Endothelial cell of umbilical vein (primary cell): ENCODE measurements around the gene TENM4. TPM values are rescaled to one million over a fixed set of nuclear protein-coding genes. Genes with fewer than 3 reads are reported as not detected.

ENCODE experiments used
- BruUV-seq: library from RNA; stranded (reverse); fragments of 400-500 nt; replicated peaks from 2 replicates; lab custom pipeline; 2021; lab: Mats Ljungman, UMichigan
- CTCF ChIA-PET: fragments of 300-600, 350-600 bp; sonication (Branson Sonifier 250); formaldehyde crosslinking; loops from one replicate; lab custom pipeline; 2021; ENCODE audit warnings: antibody characterized with exemption, inconsistent platforms; lab: Charles Lee
- POLR2A ChIA-PET: fragments of 300-600, 350-600 bp; sonication (Branson Sonifier 250); formaldehyde crosslinking; loops from one replicate; lab custom pipeline; 2021; ENCODE audit warnings: antibody characterized with exemption, inconsistent platforms; lab: Charles Lee
- DNase-seq: peaks from one replicate; pipeline ENCODE4 v3.0.0-alpha.2; 2011; ENCODE audit warnings: low read depth, low spot score
- FAIRE-seq: peaks from 2 replicates; lab custom pipeline; 2011; peaks lifted over from hg19 to GRCh38; lab: Jason Lieb, UNC
- H2AFZ ChIP-seq: 2 replicates; pipeline ENCODE4 v1.6.0; 2012; ENCODE audit warnings: low read depth, low read length, control low read depth, inconsistent platforms
- H3K27ac ChIP-seq: 2 replicates; pipeline ENCODE4 v1.5.1; 2011; ENCODE audit warnings: low read depth, mild to moderate bottlenecking, control low read depth, low read length, moderate library complexity; ENCODE audit not compliant: insufficient read depth
- H3K27me3 ChIP-seq, 2 experiments: 2 replicates each; pipeline versions ENCODE4 v1.6.0 to v1.6.1; 2011; ENCODE audit warnings: low read length in 2 of 2, mixed read lengths in 1 of 2; ENCODE audit not compliant: control insufficient read depth in 2 of 2, insufficient read depth in 2 of 2
- H3K36me3 ChIP-seq, 2 experiments: 2 replicates in 1 of 2; 3 replicates in 1 of 2; pipeline ENCODE4 v1.5.1; 2011; ENCODE audit warnings: low read length in 2 of 2, mild to moderate bottlenecking in 1 of 2, moderate library complexity in 1 of 2; ENCODE audit not compliant: control insufficient read depth in 2 of 2, insufficient read depth in 2 of 2; ENCODE audit errors: extremely low read depth in 1 of 2
- H3K4me1 ChIP-seq: 3 replicates; pipeline ENCODE4 v1.5.1; 2011; ENCODE audit warnings: mild to moderate bottlenecking, low read length; ENCODE audit not compliant: control insufficient read depth, insufficient read depth; ENCODE audit errors: extremely low read depth
- H3K4me2 ChIP-seq: 2 replicates; pipeline ENCODE4 v1.6.1; 2011; ENCODE audit warnings: low read length, control low read depth, mixed read lengths; ENCODE audit not compliant: insufficient read depth
- H3K4me3 ChIP-seq, 3 experiments: fragments of 200-600 bp in 1 of 3; sonication (generic), shearing (Covaris generic) in 1 of 3; replicated peaks in 1 of 3; 2 replicates each; pipeline ENCODE4 v1.5.1; 2011 to 2016; ENCODE audit warnings: control low read depth in 3 of 3, low read length in 3 of 3, mild to moderate bottlenecking in 2 of 3, inconsistent platforms in 1 of 3, low read depth in 1 of 3, moderate library complexity in 1 of 3; ENCODE audit not compliant: insufficient read depth in 1 of 3
- H3K79me2 ChIP-seq: 2 replicates; pipeline ENCODE4 v1.6.0; 2012; ENCODE audit warnings: low read length, inconsistent platforms; ENCODE audit not compliant: control insufficient read depth, insufficient read depth
- H3K9ac ChIP-seq: replicated peaks from 2 replicates; pipeline ENCODE3; 2011; ENCODE audit warnings: low read length, control low read depth; ENCODE audit not compliant: insufficient read depth; ENCODE audit errors: extremely low read depth
- H3K9me1 ChIP-seq: replicated peaks from 3 replicates; pipeline ENCODE4 v1.6.0; 2011; ENCODE audit warnings: mild to moderate bottlenecking, low read length; ENCODE audit not compliant: control insufficient read depth, insufficient read depth; ENCODE audit errors: extremely low read depth
- H3K9me3 ChIP-seq: replicated peaks from 2 replicates; pipeline ENCODE4 v1.5.1; 2012; ENCODE audit warnings: low read length, inconsistent platforms; ENCODE audit not compliant: control insufficient read depth, insufficient read depth
- H4K20me1 ChIP-seq: replicated peaks from 2 replicates; pipeline ENCODE3; 2011; ENCODE audit warnings: mild to moderate bottlenecking, low read length; ENCODE audit not compliant: control insufficient read depth, insufficient read depth; ENCODE audit errors: extremely low read depth
- CTCF ChIP-seq, 2 donors: IDR thresholded peaks; 1 replicate in 1 of 2; 2 replicates in 1 of 2; pipeline ENCODE4 v1.5.1; 2011; ENCODE audit warnings: low read length in 2 of 2, mild to moderate bottlenecking in 2 of 2, moderate library complexity in 2 of 2, control low read depth in 1 of 2, inconsistent platforms in 1 of 2, low read depth in 1 of 2; ENCODE audit not compliant: insufficient read depth in 1 of 2; ENCODE audit errors: extremely low read depth in 1 of 2
- EZH2 ChIP-seq: IDR thresholded peaks from 2 replicates; pipeline ENCODE4 v1.6.1; 2012; ENCODE audit warnings: borderline replicate concordance, low read depth, mild to moderate bottlenecking, moderate library complexity, low read length, inconsistent platforms; ENCODE audit not compliant: severe bottlenecking
- MAX ChIP-seq: IDR thresholded peaks from 2 replicates; pipeline ENCODE4 v1.6.1; 2011; ENCODE audit not compliant: insufficient read depth, insufficient read length
- POLR2AphosphoS5 ChIP-seq: IDR thresholded peaks from 2 replicates; pipeline ENCODE4 v1.6.1; 2012; ENCODE audit warnings: low read depth, mild to moderate bottlenecking, control low read depth, low read length, moderate library complexity; ENCODE audit not compliant: insufficient read depth
- dilution Hi-C: fragments of 300-500 bp; cut with MboI; formaldehyde crosslinking; loops from one replicate; pipeline ENCODE4 v1.15.0; 2019; ENCODE audit warnings: low sequenced_read_pairs; ENCODE audit not compliant: extremely low pct_ligation_motif_present
- intact Hi-C: fragments of 100-400 bp; cut with micrococcal nuclease; formaldehyde crosslinking; loops from one replicate; pipeline ENCODE4 v1.10.0; 2022
- polyA plus RNA-seq, 4 experiments: library from polyadenylated mRNA; depleted of rRNA in 3 of 4; stranded (reverse) in 3 of 4; unstranded in 1 of 4; fragments of >200 nt; gene quantifications; 2 replicates each; pipeline versions ENCODE4 v1.2.1 to v1.2.3, GENCODE V29; 2011 to 2012; ENCODE audit warnings: missing spikeins in 1 of 4
- total RNA-seq: library from RNA; stranded (reverse); gene quantifications from 2 replicates; pipeline ENCODE4 v1.2.3, GENCODE V29; 2021

TENM4 gene
- total and polyA plus RNA-seq, 2 donors (not counting 3 experiments of a cell fraction or from before 2014, with no cell fraction given), result 0.06 to 0.27 TPM

- dilution Hi-C loops, result no loop called here
These were observed 795.3 kb downstream of the TENM4 start for GRCh38 chr11:78645226-78646202.

More at GRCh38 chr11:78645226-78646202, 795.3 kb downstream of the TENM4 start:
- peak; percentile 60 for DNase-seq
- Histone ChIP-seq H3K4me3 (no peak overlapping the region), H4K20me1 (no peaks in the 10 kb centered on the region), H3K79me2 (no peaks in the 10 kb centered on the region), H3K4me1 (no peaks in the 10 kb centered on the region), H3K9me3 (no peaks in the 10 kb centered on the region), H3K27me3 (peaks cover 0 to 2% of the 10 kb centered on the region in 2 experiments), H3K27ac (no peak overlapping the region), H3K36me3 (no peaks in the 10 kb centered on the region), H2AFZ (no peak overlapping the region), H3K4me2 (no peak overlapping the region), H3K9ac (no peak overlapping the region), H3K9me1 (no peaks in the 10 kb centered on the region)
- no TSS peak for BruUV-seq
- peak; percentile 83 for FAIRE-seq
- intact Hi-C loops, result loop anchor here (1.0 to 5.0 kb wide), 4 partner anchors 70 to 455 kb away; no protein-coding TSS in a partner anchor
- TF ChIP-seq CTCF (IDR thresholded peaks at IDR 0.05; ENCODE audit: extremely low read depth in 1 of 2, insufficient read depth in 1 of 2, low read depth in 1 of 2, low read length in 2 of 2), result peak; percentile 87 to 93
- TF ChIP-seq POLR2AphosphoS5, result no peak
- TF ChIP-seq MAX, result no peak
- no peak for TF ChIP-seq EZH2
- ChIA-PET POLR2A (no interaction called here), CTCF (interaction anchor here (0.6 to 5.2 kb wide), 57 partner anchors 9 to 1705 kb away, joined by 3 to 213 read pairs (median 4); no protein-coding TSS in a partner anchor)
